PC-3 (cell line): ENCODE results near the gene MYCT1. TPM values are rescaled to one million over a fixed set of nuclear protein-coding genes. Genes with fewer than 3 reads are reported as not detected.

Source experiments
- ATAC-seq: fragments of 200-7000 bp; cut with Tn5 transposase; 2 replicates; pipeline ENCODE4 v1.9.1; 2020; ENCODE audit warnings: mild to moderate bottlenecking, moderate library complexity
- BruUV-seq: library from RNA; stranded (reverse); fragments of 400-500 nt; replicated peaks from 2 replicates; lab custom pipeline; 2021; lab: Mats Ljungman, UMichigan
- CTCF ChIA-PET: fragments of 300-600 bp; sonication (Branson Sonifier 250); formaldehyde crosslinking; loops from one replicate; lab custom pipeline; 2022; ENCODE audit warnings: antibody characterized with exemption; lab: Charles Lee
- POLR2A ChIA-PET: fragments of 300-600 bp; sonication (Branson Sonifier 250); formaldehyde crosslinking; loops from one replicate; lab custom pipeline; 2022; ENCODE audit warnings: antibody characterized with exemption; ENCODE audit not compliant: unreplicated experiment; lab: Charles Lee
- DNase-seq: peaks from one replicate; pipeline ENCODE4 v3.0.0-alpha.2; 2015
- H2AFZ ChIP-seq: fragments of 300-600 bp; sonication (generic); 2 replicates; pipeline ENCODE4 v1.6.0; 2016; ENCODE audit warnings: antibody characterized with exemption, low read length
- H3F3A ChIP-seq: fragments of 300-600 bp; sonication (generic); one replicate; pipeline ENCODE4 v1.6.0; 2017; ENCODE audit warnings: antibody characterized with exemption, low read length, control low read depth, mild to moderate bottlenecking; ENCODE audit not compliant: unreplicated experiment
- H3K27ac ChIP-seq: fragments of 300-600 bp; sonication (generic); 2 replicates; pipeline ENCODE4 v1.5.1; 2016; ENCODE audit warnings: mild to moderate bottlenecking, low read length
- H3K27me3 ChIP-seq: fragments of 300-600 bp; sonication (generic); 2 replicates; pipeline ENCODE4 v1.6.1; 2016; ENCODE audit warnings: low read length, mixed read lengths
- H3K36me3 ChIP-seq: fragments of 300-600 bp; sonication (generic); 2 replicates; pipeline ENCODE4 v1.6.1; 2016; ENCODE audit warnings: low read depth, mixed run types, low read length, mixed read lengths
- H3K4me1 ChIP-seq: fragments of 300-600 bp; sonication (generic); 2 replicates; pipeline ENCODE4 v1.5.1; 2016; ENCODE audit warnings: low read length; ENCODE audit not compliant: insufficient read depth
- H3K4me2 ChIP-seq: fragments of 300-600 bp; sonication (generic); 2 replicates; pipeline ENCODE4 v1.6.0; 2016; ENCODE audit warnings: low read length
- H3K4me3 ChIP-seq: fragments of 300-600 bp; sonication (generic); 2 replicates; pipeline ENCODE4 v1.5.1; 2016; ENCODE audit warnings: mild to moderate bottlenecking, low read length, mixed read lengths
- H3K79me2 ChIP-seq: fragments of 300-600 bp; sonication (generic); 2 replicates; pipeline ENCODE4 v1.6.1; 2017; ENCODE audit warnings: low read length, mixed read lengths
- H3K9ac ChIP-seq: fragments of 300-600 bp; sonication (generic); 2 replicates; pipeline ENCODE4 v1.6.0; 2016; ENCODE audit warnings: mild to moderate bottlenecking, low read length
- H3K9me2 ChIP-seq: fragments of 300-600 bp; sonication (generic); replicated peaks from 2 replicates; pipeline ENCODE4 v1.6.1; 2016; ENCODE audit warnings: mixed run types, low read length, mixed read lengths
- H3K9me3 ChIP-seq: fragments of 300-600 bp; sonication (generic); 2 replicates; pipeline ENCODE4 v1.6.1; 2016; ENCODE audit warnings: low read length, mixed read lengths
- H4K20me1 ChIP-seq: fragments of 300-600 bp; sonication (generic); 2 replicates; pipeline ENCODE4 v1.6.1; 2016; ENCODE audit warnings: low read length, mixed read lengths
- EZH2 ChIP-seq: fragments of 300-600 bp; sonication (generic); IDR thresholded peaks from one replicate; pipeline ENCODE4 v1.6.1; 2017; ENCODE audit warnings: antibody characterized with exemption, mild to moderate bottlenecking, low read length; ENCODE audit not compliant: unreplicated experiment
- EZH2phosphoT487 ChIP-seq: fragments of 300-600 bp; sonication (generic); IDR thresholded peaks from 2 replicates; pipeline ENCODE4 v1.6.1; 2018; ENCODE audit warnings: mild to moderate bottlenecking, antibody characterized with exemption, low read length, borderline replicate concordance
- intact Hi-C: fragments of 100-400 bp; cut with micrococcal nuclease; formaldehyde crosslinking; loops from 2 replicates; pipeline ENCODE4 v1.9.0; 2023
- total RNA-seq: library from RNA; depleted of rRNA; stranded (reverse); fragments of >200 nt; gene quantifications from 2 replicates; pipeline ENCODE4 v1.2.3, GENCODE V29; 2014
- TF ChIP-seq, protein P1 (sequence below): fragments of 300-600 bp; sonication (generic); conservative IDR thresholded peaks from 2 replicates; pipeline ENCODE4 v1.5.1; 2017; ENCODE audit warnings: antibody characterized with exemption, low read depth, mild to moderate bottlenecking, low read length

The MYCT1 gene
- total RNA-seq, 1 experiment from 2014 or later, result 0.55 TPM

DNA sequence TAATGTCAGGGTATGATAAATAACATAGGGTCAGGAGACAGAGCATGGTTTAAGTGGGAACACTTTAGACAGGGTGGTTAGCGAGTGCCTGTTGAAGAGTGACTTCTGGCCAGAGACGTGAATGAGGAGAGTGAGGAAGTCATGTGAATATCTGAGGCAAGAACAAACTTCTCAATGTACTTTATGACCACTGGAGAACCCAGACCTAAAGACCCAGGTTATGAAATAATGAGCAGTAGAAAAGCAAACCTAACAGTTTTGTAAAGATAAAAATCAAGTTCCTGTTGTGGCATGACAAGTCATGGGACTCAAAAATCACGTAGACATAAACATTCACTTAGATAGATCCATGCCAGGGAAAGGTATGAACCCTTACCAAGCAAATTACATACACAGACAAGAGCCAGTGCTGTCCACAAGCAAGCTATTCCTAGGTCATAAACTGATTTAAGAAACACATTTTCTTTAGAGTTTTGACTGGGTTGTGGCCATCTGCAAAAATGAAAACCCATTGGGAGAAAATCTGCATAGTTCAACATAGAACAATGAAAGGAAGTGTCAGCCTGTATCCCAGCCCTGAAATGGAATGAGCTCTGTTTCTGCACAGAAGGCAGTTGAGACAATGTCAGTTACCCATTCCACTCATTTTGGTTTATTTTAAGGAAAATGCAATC, 2.2 kb upstream of the MYCT1 start:
- POLR2A ChIA-PET, result no interaction called here
- Histone ChIP-seq H4K20me1 (no peaks in the 10 kb centered on the region), H3K36me3 (no peaks in the 10 kb centered on the region), H3K4me3 (no peak overlapping the region), H3K27me3 (peaks cover 17% of the 10 kb centered on the region), H3F3A (no peaks in the 10 kb centered on the region), H2AFZ (no peak overlapping the region), H3K27ac (no peak overlapping the region), H3K9me3 (no peaks in the 10 kb centered on the region), H3K9ac (no peak overlapping the region), H3K79me2 (no peaks in the 10 kb centered on the region), H3K4me2 (no peak overlapping the region), H3K4me1 (peaks cover 10% of the 10 kb centered on the region), H3K9me2 (no peaks in the 10 kb centered on the region)
- intact Hi-C loops, result no loop called here
- DNase-seq (no peak), ATAC-seq (no peak)
- CTCF ChIA-PET, result no interaction called here
- TF ChIP-seq EZH2phosphoT487 (no peak), EZH2 (no peak)
- TF ChIP-seq, protein P1, sequence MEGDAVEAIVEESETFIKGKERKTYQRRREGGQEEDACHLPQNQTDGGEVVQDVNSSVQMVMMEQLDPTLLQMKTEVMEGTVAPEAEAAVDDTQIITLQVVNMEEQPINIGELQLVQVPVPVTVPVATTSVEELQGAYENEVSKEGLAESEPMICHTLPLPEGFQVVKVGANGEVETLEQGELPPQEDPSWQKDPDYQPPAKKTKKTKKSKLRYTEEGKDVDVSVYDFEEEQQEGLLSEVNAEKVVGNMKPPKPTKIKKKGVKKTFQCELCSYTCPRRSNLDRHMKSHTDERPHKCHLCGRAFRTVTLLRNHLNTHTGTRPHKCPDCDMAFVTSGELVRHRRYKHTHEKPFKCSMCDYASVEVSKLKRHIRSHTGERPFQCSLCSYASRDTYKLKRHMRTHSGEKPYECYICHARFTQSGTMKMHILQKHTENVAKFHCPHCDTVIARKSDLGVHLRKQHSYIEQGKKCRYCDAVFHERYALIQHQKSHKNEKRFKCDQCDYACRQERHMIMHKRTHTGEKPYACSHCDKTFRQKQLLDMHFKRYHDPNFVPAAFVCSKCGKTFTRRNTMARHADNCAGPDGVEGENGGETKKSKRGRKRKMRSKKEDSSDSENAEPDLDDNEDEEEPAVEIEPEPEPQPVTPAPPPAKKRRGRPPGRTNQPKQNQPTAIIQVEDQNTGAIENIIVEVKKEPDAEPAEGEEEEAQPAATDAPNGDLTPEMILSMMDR, result no peak
- no TSS peak for BruUV-seq

DNA sequence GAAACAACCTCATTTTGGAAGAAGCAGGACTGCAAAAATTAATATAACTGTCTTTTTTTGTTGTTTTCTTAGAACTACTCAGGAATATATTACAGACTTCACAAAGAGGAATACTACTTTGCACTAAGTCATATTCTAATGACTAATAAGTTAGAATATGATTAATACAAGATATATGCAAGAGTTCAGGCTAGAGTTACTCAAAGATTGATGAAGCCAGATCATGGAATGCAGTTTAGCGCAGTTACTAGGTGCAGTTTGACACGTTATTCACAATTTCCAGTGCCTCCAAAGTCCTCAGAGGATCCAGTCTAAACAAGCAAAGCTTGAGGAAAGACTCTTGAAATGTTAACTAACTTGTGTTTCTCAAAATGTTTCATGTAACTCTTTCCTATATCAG, 1.2 kb upstream of the MYCT1 start:
- TF ChIP-seq, protein P1, result no peak
- no peak for TF ChIP-seq EZH2
- no peaks in the 10 kb centered on the region for H3K9me3 ChIP-seq
- H3K9me2 ChIP-seq, result no peaks in the 10 kb centered on the region
- H3K27me3 ChIP-seq, result peaks cover 21% of the 10 kb centered on the region
- 0 out of 2 replicates have a peak overlapping the region, but pooled peaks have one; percentile 28 for H3K27ac ChIP-seq
- DNase-seq (peak; percentile 69), ATAC-seq (peak; percentile 73)
- no peak overlapping the region for H3K9ac ChIP-seq
- H3K4me3 ChIP-seq, result no peak overlapping the region
- H3K36me3 ChIP-seq, result no peaks in the 10 kb centered on the region
- H2AFZ ChIP-seq, result no peak overlapping the region
- CTCF ChIA-PET, result no interaction called here
- intact Hi-C loops, result no loop called here
- H3K4me2 ChIP-seq, result peak overlapping the region; percentile 37; the same call in 1 of the 2 replicates
- H4K20me1 ChIP-seq, result no peaks in the 10 kb centered on the region
- H3K4me1 ChIP-seq, result peaks cover 10% of the 10 kb centered on the region
- POLR2A ChIA-PET, result no interaction called here
- no peaks in the 10 kb centered on the region for H3F3A ChIP-seq
- BruUV-seq, result no TSS peak
- no peaks in the 10 kb centered on the region for H3K79me2 ChIP-seq

DNA sequence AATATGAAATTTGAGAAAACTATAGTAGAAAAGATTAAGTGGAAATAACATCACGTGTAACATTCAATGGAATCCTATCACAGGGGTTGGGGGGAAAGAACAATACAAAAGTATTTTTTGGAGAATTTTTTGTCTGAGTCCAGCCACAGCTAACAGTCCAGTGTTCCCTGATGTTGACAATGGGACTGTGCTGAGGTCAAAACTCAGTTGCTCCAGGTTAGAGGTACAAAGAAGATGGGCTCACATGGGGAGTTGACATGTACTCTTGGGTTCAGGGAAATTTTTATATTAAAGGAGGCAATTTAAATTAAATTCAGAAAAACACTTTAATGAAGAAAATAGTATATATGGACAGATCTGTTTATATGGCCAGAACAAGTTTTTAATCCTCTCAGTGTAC, 995 bp downstream of the MYCT1 start:
- Histone ChIP-seq H4K20me1 (no peaks in the 10 kb centered on the region), H3K27me3 (peaks cover 17% of the 10 kb centered on the region), H3K36me3 (no peaks in the 10 kb centered on the region), H3K9me3 (no peaks in the 10 kb centered on the region), H3K4me1 (peaks cover 10% of the 10 kb centered on the region), H3K27ac (no peak overlapping the region), H3F3A (no peaks in the 10 kb centered on the region), H3K9ac (no peak overlapping the region), H2AFZ (no peak overlapping the region), H3K9me2 (no peaks in the 10 kb centered on the region), H3K79me2 (no peaks in the 10 kb centered on the region), H3K4me3 (no peak overlapping the region), H3K4me2 (no peak overlapping the region)
- CTCF ChIA-PET, result no interaction called here
- no TSS peak for BruUV-seq
- intact Hi-C loops, result no loop called here
- POLR2A ChIA-PET, result no interaction called here
- TF ChIP-seq EZH2 (no peak), EZH2phosphoT487 (no peak)
- TF ChIP-seq, protein P1, result no peak
- ATAC-seq (no peak), DNase-seq (no peak)
